ENCODE results near the gene DPEP3.

DPEP3 gene

GRCh38 chr16:67963292-67963661 lies 17.0 kb downstream of the DPEP3 start:
- no peak for ATAC-seq
- no peak for TF ChIP-seq ZNF565 (CRISPR knock-in tag; conservative IDR thresholded peaks at IDR 0.05; ENCODE audit: low read depth)
- TF ChIP-seq POU6F1 (CRISPR knock-in tag; IDR thresholded peaks at IDR 0.05; ENCODE audit: borderline replicate concordance, low read depth), result no peak
- no peak for TF ChIP-seq CSDC2 (CRISPR knock-in tag; IDR thresholded peaks at IDR 0.05)
- TF ChIP-seq ISL1 (CRISPR knock-in tag; IDR thresholded peaks at IDR 0.05), result no peak
- TF ChIP-seq SNAI2 (CRISPR knock-in tag; IDR thresholded peaks at IDR 0.05), result no peak
- TF ChIP-seq TCF4 (CRISPR knock-in tag; IDR thresholded peaks at IDR 0.05; ENCODE audit: borderline replicate concordance), result no peak
- TF ChIP-seq CREB5 (CRISPR knock-in tag; IDR thresholded peaks at IDR 0.05; ENCODE audit: low read depth), result no peak
- no peak for TF ChIP-seq PPARA (CRISPR knock-in tag; IDR thresholded peaks at IDR 0.05; ENCODE audit: borderline replicate concordance)
- TF ChIP-seq ZNF70 (CRISPR knock-in tag; IDR thresholded peaks at IDR 0.05), result no peak
- no peak for TF ChIP-seq ZC3H10 (CRISPR knock-in tag; IDR thresholded peaks at IDR 0.05)
- no peak for TF ChIP-seq OSR1 (CRISPR knock-in tag; IDR thresholded peaks at IDR 0.05)
- TF ChIP-seq GLIS3 (CRISPR knock-in tag; IDR thresholded peaks at IDR 0.05), result no peak
- TF ChIP-seq CSRNP3 (CRISPR knock-in tag; IDR thresholded peaks at IDR 0.05), result no peak
- no peak for TF ChIP-seq RARB (CRISPR knock-in tag; IDR thresholded peaks at IDR 0.05)
- TF ChIP-seq PATZ1 (CRISPR knock-in tag; IDR thresholded peaks at IDR 0.05; ENCODE audit: borderline replicate concordance), result no peak
- TF ChIP-seq ZFP3 (CRISPR knock-in tag; IDR thresholded peaks at IDR 0.05), result no peak
- TF ChIP-seq ZNF8 (CRISPR knock-in tag; IDR thresholded peaks at IDR 0.05), result no peak
- TF ChIP-seq TSHZ2 (CRISPR knock-in tag; IDR thresholded peaks at IDR 0.05), result no peak

- ATAC-seq, result no peak
- TF ChIP-seq TSHZ2 (CRISPR knock-in tag; IDR thresholded peaks at IDR 0.05) (no peak), ZC3H10 (CRISPR knock-in tag; IDR thresholded peaks at IDR 0.05) (no peak), POU6F1 (CRISPR knock-in tag; IDR thresholded peaks at IDR 0.05; ENCODE audit: borderline replicate concordance, low read depth) (no peak), ZFP3 (CRISPR knock-in tag; IDR thresholded peaks at IDR 0.05) (no peak), ZNF565 (CRISPR knock-in tag; conservative IDR thresholded peaks at IDR 0.05; ENCODE audit: low read depth) (no peak), ESRRG (CRISPR knock-in tag; IDR thresholded peaks at IDR 0.05) (no peak)
These were observed 18.2 kb downstream of the DPEP3 start for GRCh38 chr16:67962135-67962534.
